Body of pancreas (tissue), 4 donors: ENCODE results near the gene MAP4K2. TPM values are rescaled to one million over a fixed set of nuclear protein-coding genes. Genes with fewer than 3 reads are reported as not detected.
"Not testable (repeated sequence)": the region's sequence is repeated elsewhere in the genome, so short reads cannot be mapped to it uniquely, and the experiment has no call there.

Source experiments
- ATAC-seq: fragments of 150-250 bp; one replicate; pipeline ENCODE4 v1.9.1; 2016
- DNase-seq, 4 donors: peaks; one replicate each; pipeline ENCODE4 v3.0.0-alpha.2; 2019
- H3K27ac ChIP-seq, 4 donors: fragments of 200-600 bp; sonication (generic); 1 replicate in 3 of 4; 2 replicates in 1 of 4; pipeline versions ENCODE4 v1.5.1 to v1.6.1; 2016 to 2019; ENCODE audit warnings: mild to moderate bottlenecking in 1 of 4, mixed read lengths in 1 of 4, moderate library complexity in 1 of 4
- H3K27me3 ChIP-seq, 2 donors: fragments of 200-600 bp; sonication (generic); one replicate each; pipeline ENCODE4 v1.6.0; 2016; ENCODE audit warnings: mild to moderate bottlenecking in 1 of 2
- H3K36me3 ChIP-seq, 2 donors: fragments of 200-600 bp; sonication (generic); replicated peaks in 1 of 2; 2 replicates each; pipeline ENCODE4 v1.5.1; 2016; ENCODE audit warnings: low read depth in 2 of 2; ENCODE audit not compliant: insufficient read depth in 1 of 2
- H3K4me1 ChIP-seq: fragments of 200-600 bp; sonication (generic); one replicate; pipeline ENCODE4 v1.6.0; 2016
- H3K4me3 ChIP-seq, 2 donors: fragments of 200-600 bp; sonication (generic); 1 replicate in 1 of 2; 2 replicates in 1 of 2; pipeline ENCODE4 v1.5.1; 2016 to 2019
- H3K9me3 ChIP-seq, 3 donors: fragments of 200-600 bp; sonication (generic); 1 replicate in 2 of 3; 2 replicates in 1 of 3; pipeline ENCODE4 v1.5.1; 2016
- POLR2A ChIP-seq, 3 donors: fragments of 450-650 bp; IDR thresholded peaks; one replicate each; pipeline ENCODE4 v1.6.1; 2016; ENCODE audit warnings: antibody characterized with exemption in 3 of 3, mild to moderate bottlenecking in 2 of 3
- WGBS, 2 donors: methylation state at CpG; one replicate each; pipeline ENCODE4 v1.1.5; 2017; 5-methylcytosine and 5-hydroxymethylcytosine counted together
- intact Hi-C: fragments of 100-400 bp; cut with DNase I; formaldehyde crosslinking; loops from one replicate; pipeline ENCODE4 v1.15.1; 2023
- total RNA-seq, 2 donors: library from RNA; depleted of rRNA; stranded (reverse); fragments of >200 nt; gene quantifications; one replicate each; pipeline ENCODE4 v1.1.0, GENCODE V29; 2016
- TF ChIP-seq, protein P1 (sequence below), 7 experiments: fragments of 450-650 bp in 4 of 7; fragments of 200-600 bp in 3 of 7; sonication (generic) in 3 of 7; IDR thresholded peaks; one replicate each; pipeline ENCODE4 v1.5.1; 2016 to 2019; ENCODE audit warnings: antibody characterized with exemption in 7 of 7

MAP4K2 gene
- total RNA-seq, 2 donors from 2014 or later = 10.4 to 18.1 TPM

DNA sequence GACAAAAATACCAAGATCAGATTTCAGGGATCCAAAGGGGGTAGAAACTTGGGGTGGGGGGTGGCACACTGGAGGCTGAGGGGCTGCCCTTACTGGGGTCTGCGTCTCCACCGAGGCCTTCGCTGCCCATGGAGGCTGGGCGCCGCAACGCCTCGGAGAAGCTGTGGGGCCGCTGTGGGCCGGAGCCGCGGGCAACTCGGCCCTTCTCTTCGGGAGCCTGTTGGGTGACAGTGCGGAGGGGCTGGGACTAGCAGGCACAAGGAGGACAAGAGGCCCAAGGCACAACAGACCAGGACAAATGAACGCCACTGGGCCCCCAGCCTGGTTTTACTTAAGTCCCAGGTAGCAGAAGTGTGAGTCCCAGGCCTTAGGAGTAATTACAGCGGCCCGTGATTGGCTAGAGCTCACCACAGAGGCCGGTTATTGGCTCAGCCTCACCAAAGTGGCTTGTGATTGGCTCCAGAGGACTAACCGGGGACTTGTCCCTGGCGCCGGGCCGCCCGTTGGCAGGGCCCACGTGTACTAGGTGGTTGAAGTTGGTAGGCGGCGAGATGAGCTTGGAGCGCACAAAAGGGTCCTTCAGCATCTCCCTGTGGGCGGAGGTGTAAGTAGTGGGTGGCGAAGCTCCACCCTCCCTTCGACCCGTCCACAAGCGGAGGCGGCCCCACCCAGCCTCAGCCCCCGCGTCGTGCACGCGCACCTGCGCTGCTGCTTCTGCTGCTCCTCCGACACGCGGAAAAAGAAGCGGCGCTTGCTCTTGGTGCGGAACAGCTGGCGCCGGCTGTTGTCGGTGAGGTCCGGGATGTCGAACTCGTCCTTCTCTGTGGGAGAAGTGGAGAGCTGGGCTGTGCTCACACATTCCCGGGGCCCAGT, 23.8 kb upstream of the MAP4K2 start:
- TF ChIP-seq, protein P1, sequence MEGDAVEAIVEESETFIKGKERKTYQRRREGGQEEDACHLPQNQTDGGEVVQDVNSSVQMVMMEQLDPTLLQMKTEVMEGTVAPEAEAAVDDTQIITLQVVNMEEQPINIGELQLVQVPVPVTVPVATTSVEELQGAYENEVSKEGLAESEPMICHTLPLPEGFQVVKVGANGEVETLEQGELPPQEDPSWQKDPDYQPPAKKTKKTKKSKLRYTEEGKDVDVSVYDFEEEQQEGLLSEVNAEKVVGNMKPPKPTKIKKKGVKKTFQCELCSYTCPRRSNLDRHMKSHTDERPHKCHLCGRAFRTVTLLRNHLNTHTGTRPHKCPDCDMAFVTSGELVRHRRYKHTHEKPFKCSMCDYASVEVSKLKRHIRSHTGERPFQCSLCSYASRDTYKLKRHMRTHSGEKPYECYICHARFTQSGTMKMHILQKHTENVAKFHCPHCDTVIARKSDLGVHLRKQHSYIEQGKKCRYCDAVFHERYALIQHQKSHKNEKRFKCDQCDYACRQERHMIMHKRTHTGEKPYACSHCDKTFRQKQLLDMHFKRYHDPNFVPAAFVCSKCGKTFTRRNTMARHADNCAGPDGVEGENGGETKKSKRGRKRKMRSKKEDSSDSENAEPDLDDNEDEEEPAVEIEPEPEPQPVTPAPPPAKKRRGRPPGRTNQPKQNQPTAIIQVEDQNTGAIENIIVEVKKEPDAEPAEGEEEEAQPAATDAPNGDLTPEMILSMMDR (IDR thresholded peaks at IDR 0.05) = no peak
- TF ChIP-seq POLR2A (IDR thresholded peaks at IDR 0.05) = no peak
- Histone ChIP-seq H3K27me3 (no peaks in the 10 kb centered on the region), H3K27ac (no peak overlapping the region), H3K4me3 (no peak overlapping the region), H3K9me3 (no peaks in the 10 kb centered on the region), H3K36me3 (peaks cover 13 to 15% of the 10 kb centered on the region in 2 donors), H3K4me1 (no peaks in the 10 kb centered on the region)
- no peak for ATAC-seq
- DNase-seq = no peak
- intact Hi-C loops = no loop called here
- 91 to 93% methylated on average over 25 to 52 of the region's 52 CpGs for WGBS, 2 donors

DNA sequence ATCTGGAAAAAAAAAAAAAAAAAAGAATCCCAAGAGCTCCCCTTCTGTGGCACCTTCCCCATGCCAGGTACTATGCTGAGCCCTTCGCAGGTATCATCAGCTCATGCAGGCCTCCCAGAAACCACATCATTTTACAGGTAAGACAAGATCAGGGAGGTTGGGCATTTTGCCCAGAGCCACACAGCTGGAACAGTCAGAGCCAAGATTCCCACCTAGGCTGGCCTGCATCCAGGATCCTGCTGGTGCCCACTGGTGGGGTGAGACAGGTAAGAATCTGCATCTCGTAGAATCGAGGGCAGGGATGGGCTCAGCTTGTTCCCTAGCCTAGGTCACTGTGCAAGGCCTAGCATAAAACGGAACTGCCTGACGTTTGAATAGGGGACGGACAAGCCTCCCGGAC, 23.0 kb upstream of the MAP4K2 start:
- DNase-seq (no peak), ATAC-seq (no peak)
- H3K27ac ChIP-seq = no peak overlapping the region
- H3K27me3 ChIP-seq = no peaks in the 10 kb centered on the region
- H3K4me3 ChIP-seq = no peak overlapping the region
- peaks cover 9 to 15% of the 10 kb centered on the region in 2 donors for H3K36me3 ChIP-seq
- 80 to 86% methylated on average over 4 to 7 of the region's 7 CpGs for WGBS, 2 donors
- TF ChIP-seq, protein P1 (IDR thresholded peaks at IDR 0.05) = no peak
- no peak for TF ChIP-seq POLR2A (IDR thresholded peaks at IDR 0.05)
- H3K4me1 ChIP-seq = no peaks in the 10 kb centered on the region
- intact Hi-C loops = no loop called here
- no peaks in the 10 kb centered on the region for H3K9me3 ChIP-seq

DNA sequence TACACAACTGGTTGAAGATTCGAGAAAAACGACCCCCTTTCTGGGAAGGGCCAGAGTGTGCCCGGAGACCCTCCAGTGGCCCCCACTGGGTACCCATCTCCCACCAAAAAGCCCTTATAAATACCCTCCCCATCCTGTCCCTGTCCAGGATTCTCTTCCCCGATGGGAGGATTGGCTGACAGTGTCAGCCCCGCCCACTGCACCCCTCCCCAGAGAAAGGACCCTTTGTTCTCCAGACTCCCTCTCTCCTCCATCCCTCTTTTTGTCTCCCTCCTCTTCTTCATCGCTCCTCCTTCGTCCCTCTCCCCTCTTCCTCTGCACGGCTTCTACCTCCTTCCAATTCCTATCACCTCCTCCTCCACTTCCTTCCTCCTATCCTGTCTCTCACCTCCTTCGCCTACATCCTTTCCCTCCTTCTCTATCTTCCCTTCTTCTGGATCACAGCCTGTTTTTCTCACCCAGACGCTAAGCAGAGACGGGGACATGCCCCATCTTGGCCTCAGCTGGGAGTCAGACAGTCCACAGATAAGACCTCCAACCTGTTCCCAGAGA, 20.6 kb upstream of the MAP4K2 start:
- no peak for DNase-seq

DNA sequence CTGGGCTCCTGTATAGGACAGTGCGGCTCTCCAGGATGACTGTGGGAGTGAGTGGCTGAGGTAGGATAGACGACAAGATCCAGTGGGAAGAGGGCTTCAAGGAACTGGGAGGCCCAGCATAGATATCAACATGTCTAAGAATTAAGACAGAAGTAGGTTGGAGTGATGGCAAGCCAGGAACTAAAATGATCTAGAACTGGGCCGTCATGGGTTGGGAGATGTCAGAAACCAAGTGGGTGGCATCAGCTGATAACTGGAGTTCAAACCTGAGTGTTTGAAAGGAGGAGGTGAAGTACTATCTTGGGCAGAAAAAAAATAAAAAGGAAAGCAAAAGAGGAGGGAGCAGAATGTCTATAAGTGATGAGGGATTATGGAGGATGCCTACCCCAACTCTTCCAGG, 14.5 kb upstream of the MAP4K2 start:
- TF ChIP-seq, protein P1 (IDR thresholded peaks at IDR 0.05) = no peak
- TF ChIP-seq POLR2A (IDR thresholded peaks at IDR 0.05) = no peak
- H3K4me1 ChIP-seq = peaks cover 27% of the 10 kb centered on the region
- H3K9me3 ChIP-seq = no peaks in the 10 kb centered on the region
- no peaks in the 10 kb centered on the region for H3K36me3 ChIP-seq
- 78 to 91% methylated on average over 3 of the region's 3 CpGs for WGBS, 2 donors
- no peak overlapping the region for H3K4me3 ChIP-seq
- intact Hi-C loops = no loop called here
- no peak for ATAC-seq
- H3K27ac ChIP-seq = no peak overlapping the region
- DNase-seq = no peak
- H3K27me3 ChIP-seq = no peaks in the 10 kb centered on the region

More for the DNA sequence above, 20.6 kb upstream of the MAP4K2 start:
- H3K4me3 ChIP-seq = no peak overlapping the region
- no peaks in the 10 kb centered on the region for H3K4me1 ChIP-seq
- no peaks in the 10 kb centered on the region for H3K9me3 ChIP-seq
- H3K27ac ChIP-seq = no peak overlapping the region
- 73 to 83% methylated on average over 11 of the region's 11 CpGs for WGBS, 2 donors
- H3K27me3 ChIP-seq = no peaks in the 10 kb centered on the region
- no peak for TF ChIP-seq POLR2A (IDR thresholded peaks at IDR 0.05)
- TF ChIP-seq, protein P1 (IDR thresholded peaks at IDR 0.05) = no peak
- intact Hi-C loops = no loop called here
- H3K36me3 ChIP-seq = peaks cover 2 to 4% of the 10 kb centered on the region in 2 donors
- no peak for ATAC-seq

DNA sequence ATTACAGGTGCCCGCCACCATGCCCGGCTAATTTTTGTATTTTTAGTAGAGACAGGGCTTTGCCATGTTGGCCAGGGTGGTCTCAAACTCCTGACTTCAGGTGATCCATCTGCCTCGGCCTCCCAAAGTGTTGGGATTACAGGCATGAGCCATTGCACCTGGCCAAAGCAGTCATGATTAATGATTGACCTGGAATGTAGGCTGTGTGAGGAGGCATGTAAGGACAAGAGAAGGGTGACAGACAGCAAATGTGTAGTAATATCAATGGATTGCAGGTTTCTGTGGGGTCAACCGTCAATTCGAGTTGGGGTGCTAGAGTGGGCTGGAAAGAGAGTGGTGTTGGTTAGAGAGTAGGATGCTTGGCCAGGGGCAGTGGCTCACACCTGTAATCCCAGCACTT, 12.4 kb upstream of the MAP4K2 start:
- peak in 2 of 4 donors; percentile 30 to 47 for DNase-seq
- 47 to 48% methylated on average over 5 of the region's 5 CpGs for WGBS, 2 donors
- H3K4me1 ChIP-seq = peaks cover 27% of the 10 kb centered on the region
- H3K9me3 ChIP-seq, H3K27me3 ChIP-seq, intact Hi-C loops, ATAC-seq, H3K4me3 ChIP-seq, H3K36me3 ChIP-seq: not testable (repeated sequence)
- H3K27ac ChIP-seq = peak overlapping the region in 1 of 4 donors; percentile 49
